H4 (cell line): ENCODE results near the gene IQGAP1. TPM values are rescaled to one million over a fixed set of nuclear protein-coding genes. Genes with fewer than 3 reads are reported as not detected.
"Not testable (repeated sequence)": the region's sequence is repeated elsewhere in the genome, so short reads cannot be mapped to it uniquely, and the experiment has no call there.

Experiments used
- DNase-seq: peaks from one replicate; pipeline ENCODE4 v3.0.0-alpha.2; 2015; ENCODE audit warnings: low spot score
- total RNA-seq: library from RNA; depleted of rRNA; stranded (reverse); fragments of >200 nt; shearing (Covaris generic); gene quantifications from 2 replicates; pipeline ENCODE4 v1.2.3, GENCODE V29; 2014

The IQGAP1 gene
- total RNA-seq, 1 experiment from 2014 or later: 53.3 TPM

GRCh38 chr15:90483637-90484036 is 95.6 kb downstream of the IQGAP1 start:
- no peak for DNase-seq

- DNase-seq: no peak
These were observed 99.1 kb downstream of the IQGAP1 start for GRCh38 chr15:90487186-90487585.

- no peak for DNase-seq
These were observed 101.5 kb downstream of the IQGAP1 start for GRCh38 chr15:90489514-90489913.

GRCh38 chr15:90489944-90490343 is 101.9 kb downstream of the IQGAP1 start:
- DNase-seq: no peak

- DNase-seq: no peak
These were observed 105.6 kb downstream of the IQGAP1 start for GRCh38 chr15:90493647-90494046.

- no peak for DNase-seq
These were observed 107.0 kb downstream of the IQGAP1 start for GRCh38 chr15:90495067-90495466.

GRCh38 chr15:90496791-90497190 is 108.7 kb downstream of the IQGAP1 start:
- no peak for DNase-seq

GRCh38 chr15:90497376-90497775 is 109.3 kb downstream of the IQGAP1 start:
- no peak for DNase-seq

GRCh38 chr15:90497912-90498311 is 109.9 kb downstream of the IQGAP1 start:
- no peak for DNase-seq

GRCh38 chr15:90500171-90500570 is 112.1 kb downstream of the IQGAP1 start:
- no peak for DNase-seq

- no peak for DNase-seq
These were observed 113.9 kb downstream of the IQGAP1 start for GRCh38 chr15:90501898-90502297.

GRCh38 chr15:90510781-90511180 is 122.7 kb downstream of the IQGAP1 start:
- DNase-seq: not testable (repeated sequence)

GRCh38 chr15:90511211-90511618 is 123.2 kb downstream of the IQGAP1 start:
- not testable (repeated sequence) for DNase-seq

GRCh38 chr15:90512276-90512675 is 124.2 kb downstream of the IQGAP1 start:
- no peak for DNase-seq

GRCh38 chr15:90512981-90513380 is 124.9 kb downstream of the IQGAP1 start:
- DNase-seq: no peak

- DNase-seq: no peak
These were observed 125.4 kb downstream of the IQGAP1 start for GRCh38 chr15:90513448-90513847.

- not testable (repeated sequence) for DNase-seq
These were observed 125.9 kb downstream of the IQGAP1 start for GRCh38 chr15:90513893-90514292.

- no peak for DNase-seq
These were observed 131.6 kb downstream of the IQGAP1 start for GRCh38 chr15:90519688-90520087.

- no peak for DNase-seq
These were observed 132.3 kb downstream of the IQGAP1 start for GRCh38 chr15:90520365-90520764.

GRCh38 chr15:90523373-90523772 is 135.3 kb downstream of the IQGAP1 start:
- no peak for DNase-seq

GRCh38 chr15:90524018-90524803 is 136.2 kb downstream of the IQGAP1 start:
- DNase-seq: not testable (repeated sequence)

- DNase-seq: no peak
These were observed 140.9 kb downstream of the IQGAP1 start for GRCh38 chr15:90529011-90529370.

- peak; percentile 32 for DNase-seq
These were observed 141.6 kb downstream of the IQGAP1 start, which contains the start of gene CRTC3 for GRCh38 chr15:90529371-90530249. CRTC3 (plus strand) TSS chr15:90529923; CDS start chr15:90530072, 149 bp downstream.
